SU-DHL-6 (cell line): ENCODE results near the gene RRP1B.

Experiments used
- EZH2phosphoT487 ChIP-seq: fragments of 200-600 bp; sonication (generic), shearing (Covaris generic); conservative IDR thresholded peaks from 2 replicates; pipeline ENCODE4 v1.6.1; 2018; ENCODE audit warnings: mild to moderate bottlenecking, antibody characterized with exemption, low read length, moderate library complexity, mixed read lengths
- TF ChIP-seq, protein P1 (sequence below): fragments of 200-600 bp; sonication (generic); IDR thresholded peaks from one replicate; pipeline ENCODE4 v1.5.1; 2017; ENCODE audit warnings: antibody characterized with exemption, mild to moderate bottlenecking, low read length, moderate library complexity; ENCODE audit not compliant: insufficient read depth, poor library complexity, severe bottlenecking

GRCh38 chr21:43733060-43733459 lies 73.7 kb downstream of the RRP1B start:
- TF ChIP-seq, protein P1, sequence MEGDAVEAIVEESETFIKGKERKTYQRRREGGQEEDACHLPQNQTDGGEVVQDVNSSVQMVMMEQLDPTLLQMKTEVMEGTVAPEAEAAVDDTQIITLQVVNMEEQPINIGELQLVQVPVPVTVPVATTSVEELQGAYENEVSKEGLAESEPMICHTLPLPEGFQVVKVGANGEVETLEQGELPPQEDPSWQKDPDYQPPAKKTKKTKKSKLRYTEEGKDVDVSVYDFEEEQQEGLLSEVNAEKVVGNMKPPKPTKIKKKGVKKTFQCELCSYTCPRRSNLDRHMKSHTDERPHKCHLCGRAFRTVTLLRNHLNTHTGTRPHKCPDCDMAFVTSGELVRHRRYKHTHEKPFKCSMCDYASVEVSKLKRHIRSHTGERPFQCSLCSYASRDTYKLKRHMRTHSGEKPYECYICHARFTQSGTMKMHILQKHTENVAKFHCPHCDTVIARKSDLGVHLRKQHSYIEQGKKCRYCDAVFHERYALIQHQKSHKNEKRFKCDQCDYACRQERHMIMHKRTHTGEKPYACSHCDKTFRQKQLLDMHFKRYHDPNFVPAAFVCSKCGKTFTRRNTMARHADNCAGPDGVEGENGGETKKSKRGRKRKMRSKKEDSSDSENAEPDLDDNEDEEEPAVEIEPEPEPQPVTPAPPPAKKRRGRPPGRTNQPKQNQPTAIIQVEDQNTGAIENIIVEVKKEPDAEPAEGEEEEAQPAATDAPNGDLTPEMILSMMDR: no peak
- TF ChIP-seq EZH2phosphoT487: no peak
